GM13976 (cell line): ENCODE results near the gene TRABD2B.

Experiments used
- DNase-seq: peaks from one replicate; pipeline ENCODE4 v3.0.0; 2012; ENCODE audit warnings: low spot score
- in situ Hi-C: fragments of 300-500 bp; cut with MboI; formaldehyde crosslinking; loops from one replicate; pipeline ENCODE4 v1.12.0; 2022; ENCODE audit warnings: low sequenced_read_pairs, mixed read lengths, inconsistent platforms; ENCODE audit not compliant: unreplicated experiment
- TF ChIP-seq, protein P1 (sequence below): IDR thresholded peaks from 2 replicates; pipeline ENCODE4 v1.5.1; 2012; ENCODE audit warnings: borderline replicate concordance, mild to moderate bottlenecking; ENCODE audit not compliant: insufficient read depth; ENCODE audit errors: extremely low read depth, missing control alignments, control extremely low read depth

TRABD2B gene

DNA sequence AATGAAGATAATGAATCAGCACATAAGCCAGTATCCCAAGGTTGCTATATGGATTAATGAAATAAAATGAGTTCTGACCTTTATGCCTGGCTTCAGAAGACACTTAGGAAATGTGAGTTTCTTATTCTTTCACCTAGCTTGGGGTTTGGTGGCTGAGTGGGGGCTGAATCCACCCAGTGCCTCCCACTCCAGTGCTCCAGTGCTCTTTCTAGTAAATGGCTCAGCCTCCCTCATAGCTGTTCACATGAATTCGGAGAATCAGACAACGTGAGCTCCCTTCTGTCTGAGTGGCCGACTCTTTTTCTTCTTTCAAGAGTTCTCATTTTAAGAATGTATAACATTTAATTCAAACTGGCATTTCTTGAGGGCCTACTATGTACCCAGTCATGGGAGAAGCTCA, 43.5 kb downstream of the TRABD2B start:
- in situ Hi-C loops: no loop called here
- TF ChIP-seq, protein P1, sequence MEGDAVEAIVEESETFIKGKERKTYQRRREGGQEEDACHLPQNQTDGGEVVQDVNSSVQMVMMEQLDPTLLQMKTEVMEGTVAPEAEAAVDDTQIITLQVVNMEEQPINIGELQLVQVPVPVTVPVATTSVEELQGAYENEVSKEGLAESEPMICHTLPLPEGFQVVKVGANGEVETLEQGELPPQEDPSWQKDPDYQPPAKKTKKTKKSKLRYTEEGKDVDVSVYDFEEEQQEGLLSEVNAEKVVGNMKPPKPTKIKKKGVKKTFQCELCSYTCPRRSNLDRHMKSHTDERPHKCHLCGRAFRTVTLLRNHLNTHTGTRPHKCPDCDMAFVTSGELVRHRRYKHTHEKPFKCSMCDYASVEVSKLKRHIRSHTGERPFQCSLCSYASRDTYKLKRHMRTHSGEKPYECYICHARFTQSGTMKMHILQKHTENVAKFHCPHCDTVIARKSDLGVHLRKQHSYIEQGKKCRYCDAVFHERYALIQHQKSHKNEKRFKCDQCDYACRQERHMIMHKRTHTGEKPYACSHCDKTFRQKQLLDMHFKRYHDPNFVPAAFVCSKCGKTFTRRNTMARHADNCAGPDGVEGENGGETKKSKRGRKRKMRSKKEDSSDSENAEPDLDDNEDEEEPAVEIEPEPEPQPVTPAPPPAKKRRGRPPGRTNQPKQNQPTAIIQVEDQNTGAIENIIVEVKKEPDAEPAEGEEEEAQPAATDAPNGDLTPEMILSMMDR: no peak
- DNase-seq: no peak

GRCh38 chr1:47951545-47952235, 45.5 kb downstream of the TRABD2B start:
- in situ Hi-C loops: no loop called here
- no peak for DNase-seq
- TF ChIP-seq, protein P1: no peak

GRCh38 chr1:47951026-47951425, 46.2 kb downstream of the TRABD2B start:
- no peak for DNase-seq
- in situ Hi-C loops: no loop called here
- TF ChIP-seq, protein P1: no peak

GRCh38 chr1:47950471-47950870, 46.7 kb downstream of the TRABD2B start:
- no peak for DNase-seq
- in situ Hi-C loops: no loop called here
- TF ChIP-seq, protein P1: no peak

DNA sequence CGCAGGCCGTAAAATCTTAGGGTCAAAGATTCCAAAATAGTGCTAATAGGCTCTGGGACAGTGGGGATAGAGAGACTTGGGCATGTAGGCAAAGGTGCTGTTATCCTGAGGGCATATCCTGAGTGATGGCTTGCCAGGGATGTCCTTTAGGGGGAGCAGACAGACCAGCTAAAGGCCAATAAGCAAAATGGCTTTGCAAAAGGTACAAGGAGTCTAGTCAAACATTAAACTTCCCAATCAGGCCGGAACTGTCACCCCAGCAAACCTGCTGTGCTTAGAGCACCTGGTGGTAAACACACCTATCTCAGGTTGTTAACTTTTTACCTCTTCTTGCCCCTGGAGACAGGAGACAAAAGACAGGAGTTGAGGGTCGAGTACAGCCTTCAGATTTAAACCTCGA, 49.1 kb downstream of the TRABD2B start:
- TF ChIP-seq, protein P1: no peak
- DNase-seq: no peak
- in situ Hi-C loops: no loop called here

GRCh38 chr1:47947531-47947930, 49.7 kb downstream of the TRABD2B start:
- TF ChIP-seq, protein P1: no peak
- in situ Hi-C loops: no loop called here
- DNase-seq: no peak
